Keratinocyte (primary cell): Measurements from ENCODE around the gene STK32C. TPM values are rescaled to one million over a fixed set of nuclear protein-coding genes. Genes with fewer than 3 reads are reported as not detected.

ENCODE experiments used
- DNase-seq: peaks from one replicate; pipeline ENCODE4 v3.0.0-alpha.2; 2011; ENCODE audit warnings: low read depth, missing footprints, low spot score
- FAIRE-seq: peaks from 2 replicates; lab custom pipeline; 2011; peaks lifted over from hg19 to GRCh38; lab: Jason Lieb, UNC
- H2AFZ ChIP-seq: 2 replicates; pipeline ENCODE4 v1.6.0; 2012; ENCODE audit warnings: low read length, control low read depth, inconsistent platforms; ENCODE audit not compliant: control insufficient read depth
- H3K27ac ChIP-seq: 2 replicates; pipeline ENCODE4 v1.5.1; 2011; ENCODE audit warnings: low read length; ENCODE audit not compliant: control insufficient read depth, insufficient read depth
- H3K27me3 ChIP-seq: 3 replicates; pipeline ENCODE4 v1.6.0; 2011; ENCODE audit warnings: low read length; ENCODE audit not compliant: control insufficient read depth, insufficient read depth; ENCODE audit errors: extremely low read depth
- H3K36me3 ChIP-seq, 2 experiments: 2 replicates in 1 of 2; 3 replicates in 1 of 2; pipeline ENCODE4 v1.5.1; 2011; ENCODE audit warnings: low read length in 2 of 2, mild to moderate bottlenecking in 1 of 2; ENCODE audit not compliant: control insufficient read depth in 2 of 2, insufficient read depth in 2 of 2; ENCODE audit errors: extremely low read depth in 1 of 2
- H3K4me1 ChIP-seq: 3 replicates; pipeline ENCODE4 v1.5.1; 2011; ENCODE audit warnings: low read length; ENCODE audit not compliant: control insufficient read depth, insufficient read depth; ENCODE audit errors: extremely low read depth
- H3K4me2 ChIP-seq: 3 replicates; pipeline ENCODE4 v1.6.0; 2011; ENCODE audit warnings: low read depth, low read length; ENCODE audit not compliant: control insufficient read depth, insufficient read depth; ENCODE audit errors: extremely low read depth
- H3K4me3 ChIP-seq, 3 experiments: fragments of 200-600 bp in 1 of 3; sonication (generic) in 1 of 3; 2 replicates in 2 of 3; 3 replicates in 1 of 3; pipeline ENCODE4 v1.5.1; 2011 to 2016; ENCODE audit warnings: low read length in 3 of 3, mild to moderate bottlenecking in 3 of 3, control low read depth in 2 of 3, inconsistent platforms in 1 of 3, low read depth in 1 of 3, mixed read lengths in 1 of 3, mixed run types in 1 of 3, moderate library complexity in 1 of 3; ENCODE audit not compliant: control insufficient read depth in 2 of 3, insufficient read depth in 2 of 3; ENCODE audit errors: extremely low read depth in 1 of 3
- H3K79me2 ChIP-seq: 2 replicates; pipeline ENCODE4 v1.6.0; 2012; ENCODE audit warnings: low read length; ENCODE audit not compliant: control insufficient read depth, insufficient read depth
- H3K9ac ChIP-seq: 3 replicates; pipeline ENCODE4 v1.6.0; 2011; ENCODE audit warnings: low read length; ENCODE audit not compliant: control insufficient read depth, insufficient read depth; ENCODE audit errors: extremely low read depth
- H3K9me1 ChIP-seq: 3 replicates; pipeline ENCODE4 v1.6.0; 2011; ENCODE audit warnings: low read length; ENCODE audit not compliant: control insufficient read depth, insufficient read depth; ENCODE audit errors: extremely low read depth
- H3K9me3 ChIP-seq: 2 replicates; pipeline ENCODE4 v1.5.1; 2012; ENCODE audit warnings: low read depth, low read length; ENCODE audit not compliant: control insufficient read depth
- H4K20me1 ChIP-seq: 3 replicates; pipeline ENCODE4 v1.6.0; 2011; ENCODE audit warnings: low read length; ENCODE audit not compliant: control insufficient read depth, insufficient read depth; ENCODE audit errors: extremely low read depth
- EZH2 ChIP-seq: IDR thresholded peaks from one replicate; pipeline ENCODE4 v1.6.1; 2012; ENCODE audit warnings: inconsistent platforms, mild to moderate bottlenecking, low read length, moderate library complexity
- dilution Hi-C: fragments of 300-500 bp; cut with MboI; formaldehyde crosslinking; loops from one replicate; pipeline ENCODE4 v1.7.0; 2020; ENCODE audit warnings: low sequenced_read_pairs; ENCODE audit not compliant: extremely low pct_ligation_motif_present
- polyA plus RNA-seq, 5 experiments: library from polyadenylated mRNA; depleted of rRNA in 3 of 5; stranded (reverse) in 3 of 5; stranded (forward) in 1 of 5; unstranded in 1 of 5; fragments of >200 nt; gene quantifications; 1 replicate in 1 of 5; 2 replicates in 3 of 5; 3 replicates in 1 of 5; pipeline versions ENCODE4 v1.2.1 to v1.2.3, GENCODE V29; 2011 to 2012; ENCODE audit warnings: missing spikeins in 2 of 5, low read depth in 1 of 5, low replicate concordance in 1 of 5
- TF ChIP-seq, protein P1 (sequence below), 3 experiments: IDR thresholded peaks in 1 of 3; conservative IDR thresholded peaks in 1 of 3; optimal IDR thresholded peaks in 1 of 3; 2 replicates in 2 of 3; 3 replicates in 1 of 3; pipeline versions ENCODE3 to v1.5.1; 2011; ENCODE audit warnings: low read length in 3 of 3, mild to moderate bottlenecking in 3 of 3, moderate library complexity in 2 of 3, control low read depth in 1 of 3, inconsistent platforms in 1 of 3; ENCODE audit not compliant: insufficient read depth in 2 of 3; ENCODE audit errors: extremely low read depth in 1 of 3

Gene STK32C
- polyA plus RNA-seq, 1 donor (not counting 4 experiments of a cell fraction or from before 2014, with no cell fraction given), result 4.1 TPM

DNA sequence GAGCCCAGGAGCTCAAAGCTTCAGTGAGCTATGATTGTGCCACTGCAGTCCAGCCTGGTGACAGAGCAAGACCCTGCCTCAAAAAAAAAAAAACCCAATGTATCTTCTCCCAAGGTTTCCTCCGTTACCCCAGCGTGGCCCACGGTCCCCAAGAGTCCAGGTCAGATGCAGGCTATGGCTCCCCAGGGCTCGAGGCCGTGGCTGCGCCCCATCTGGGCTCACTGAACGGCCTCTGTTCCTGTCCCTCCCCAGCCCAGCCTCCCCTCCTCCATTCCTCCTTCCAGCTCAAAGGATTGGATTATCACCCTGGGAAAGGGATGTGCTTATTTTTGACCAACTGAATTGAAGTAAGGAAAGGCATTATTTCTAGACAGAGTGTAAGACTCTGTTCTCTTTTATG lies 31.0 kb downstream of the STK32C start:
- no peak for TF ChIP-seq EZH2
- TF ChIP-seq, protein P1, sequence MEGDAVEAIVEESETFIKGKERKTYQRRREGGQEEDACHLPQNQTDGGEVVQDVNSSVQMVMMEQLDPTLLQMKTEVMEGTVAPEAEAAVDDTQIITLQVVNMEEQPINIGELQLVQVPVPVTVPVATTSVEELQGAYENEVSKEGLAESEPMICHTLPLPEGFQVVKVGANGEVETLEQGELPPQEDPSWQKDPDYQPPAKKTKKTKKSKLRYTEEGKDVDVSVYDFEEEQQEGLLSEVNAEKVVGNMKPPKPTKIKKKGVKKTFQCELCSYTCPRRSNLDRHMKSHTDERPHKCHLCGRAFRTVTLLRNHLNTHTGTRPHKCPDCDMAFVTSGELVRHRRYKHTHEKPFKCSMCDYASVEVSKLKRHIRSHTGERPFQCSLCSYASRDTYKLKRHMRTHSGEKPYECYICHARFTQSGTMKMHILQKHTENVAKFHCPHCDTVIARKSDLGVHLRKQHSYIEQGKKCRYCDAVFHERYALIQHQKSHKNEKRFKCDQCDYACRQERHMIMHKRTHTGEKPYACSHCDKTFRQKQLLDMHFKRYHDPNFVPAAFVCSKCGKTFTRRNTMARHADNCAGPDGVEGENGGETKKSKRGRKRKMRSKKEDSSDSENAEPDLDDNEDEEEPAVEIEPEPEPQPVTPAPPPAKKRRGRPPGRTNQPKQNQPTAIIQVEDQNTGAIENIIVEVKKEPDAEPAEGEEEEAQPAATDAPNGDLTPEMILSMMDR (optimal IDR thresholded peaks at IDR 0.05 in 1 of 3, IDR thresholded peaks at IDR 0.05 in 1 of 3, conservative IDR thresholded peaks at IDR 0.05 in 1 of 3; ENCODE audit: extremely low read depth in 1 of 3, insufficient read depth in 2 of 3, low read length in 3 of 3), result no peak
- H3K4me1 ChIP-seq, result no peaks in the 10 kb centered on the region
- H4K20me1 ChIP-seq, result no peaks in the 10 kb centered on the region
- no peak overlapping the region for H3K27ac ChIP-seq
- H3K4me2 ChIP-seq, result no peak overlapping the region
- dilution Hi-C loops, result no loop called here
- no peaks in the 10 kb centered on the region for H3K79me2 ChIP-seq
- no peak for DNase-seq
- H2AFZ ChIP-seq, result no peak overlapping the region
- peaks cover 4% of the 10 kb centered on the region for H3K27me3 ChIP-seq
- no peak overlapping the region for H3K4me3 ChIP-seq
- H3K36me3 ChIP-seq, result no peaks in the 10 kb centered on the region
- no peak for FAIRE-seq
- no peaks in the 10 kb centered on the region for H3K9me3 ChIP-seq
- H3K9me1 ChIP-seq, result no peaks in the 10 kb centered on the region
- no peak overlapping the region for H3K9ac ChIP-seq

DNA sequence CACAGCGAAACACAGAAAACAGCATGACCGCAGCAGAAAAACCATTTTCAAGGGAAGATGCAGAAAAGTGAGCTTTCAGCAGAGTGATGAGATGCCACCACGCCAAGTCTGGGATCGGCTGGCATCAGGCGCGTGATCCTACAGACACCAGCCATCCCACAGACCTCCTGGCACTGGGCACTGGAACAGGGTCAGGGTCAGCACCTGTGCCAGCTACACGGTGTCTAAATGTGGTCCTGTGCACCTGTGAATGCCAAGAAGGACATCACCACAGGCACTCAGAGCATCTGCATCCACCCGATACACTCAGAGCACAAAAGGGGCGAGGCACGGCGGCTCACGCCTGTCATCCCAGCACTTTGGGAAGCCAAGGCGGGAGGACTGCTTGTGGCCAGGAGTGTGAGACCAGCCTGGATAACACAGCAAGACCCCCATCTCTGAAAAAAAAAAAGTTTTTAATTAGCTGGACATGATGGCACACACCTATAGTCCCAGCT lies 31.5 kb downstream of the STK32C start:
- H3K36me3 ChIP-seq, result no peaks in the 10 kb centered on the region
- no peaks in the 10 kb centered on the region for H4K20me1 ChIP-seq
- H3K9ac ChIP-seq, result no peak overlapping the region
- FAIRE-seq, result no peak
- no peaks in the 10 kb centered on the region for H3K9me1 ChIP-seq
- DNase-seq, result no peak
- H3K27me3 ChIP-seq, result no peaks in the 10 kb centered on the region
- H3K4me1 ChIP-seq, result no peaks in the 10 kb centered on the region
- no peak overlapping the region for H3K4me2 ChIP-seq
- H3K27ac ChIP-seq, result no peak overlapping the region
- H3K79me2 ChIP-seq, result no peaks in the 10 kb centered on the region
- no peak for TF ChIP-seq EZH2
- TF ChIP-seq, protein P1 (optimal IDR thresholded peaks at IDR 0.05 in 1 of 3, IDR thresholded peaks at IDR 0.05 in 1 of 3, conservative IDR thresholded peaks at IDR 0.05 in 1 of 3; ENCODE audit: extremely low read depth in 1 of 3, insufficient read depth in 2 of 3, low read length in 3 of 3), result no peak
- H3K4me3 ChIP-seq, result no peak overlapping the region
- H3K9me3 ChIP-seq, result no peaks in the 10 kb centered on the region
- H2AFZ ChIP-seq, result no peak overlapping the region
- dilution Hi-C loops, result no loop called here
